ENCODE results near the gene CRLF1. TPM values are rescaled to one million over a fixed set of nuclear protein-coding genes. Genes with fewer than 3 reads are reported as not detected.

Gene CRLF1
- total RNA-seq, 4 donors from 2014 or later: 27.4 to 115 (median 43.6) TPM

- Histone ChIP-seq H3K9me3 (no peaks in the 10 kb centered on the region), H3K4me3 (no peak overlapping the region), H3K27ac (no peak overlapping the region), H3K36me3 (no peaks in the 10 kb centered on the region), H3K27me3 (peaks cover 4 to 90% of the 10 kb centered on the region in 2 donors), H3K4me1 (peaks cover 0 to 38% (median 27%) of the 10 kb centered on the region in 4 donors)
- DNase-seq (ENCODE audit: low spot score in 2 of 2): no peak
- 36 to 46% methylated on average over 22 to 23 of the region's 23 CpGs for WGBS, 2 donors
- no peak for TF ChIP-seq POLR2A (IDR thresholded peaks at IDR 0.05)
- TF ChIP-seq CTCF (IDR thresholded peaks at IDR 0.05): no peak
- TF ChIP-seq EP300 (IDR thresholded peaks at IDR 0.05): no peak
Measured at GRCh38 chr19:18613589-18614234, 7.1 kb upstream of the CRLF1 start.

- H3K36me3 ChIP-seq: no peaks in the 10 kb centered on the region
- H3K27ac ChIP-seq: no peak within 1 kb of the TSS
- H3K9me3 ChIP-seq: no peaks in the 10 kb centered on the region
- no peak for TF ChIP-seq EP300 (IDR thresholded peaks at IDR 0.05)
- no peak for TF ChIP-seq POLR2A (IDR thresholded peaks at IDR 0.05)
- TF ChIP-seq CTCF (IDR thresholded peaks at IDR 0.05): no peak
- DNase-seq (ENCODE audit: low spot score in 2 of 2): no peak
- peaks cover 0 to 41% (median 27%) of the 10 kb centered on the region in 4 donors for H3K4me1 ChIP-seq
- H3K27me3 ChIP-seq: peaks cover 4 to 98% of the 10 kb centered on the region in 2 donors
- 3 to 4% methylated on average over 26 to 59 of the region's 70 CpGs for WGBS, 2 donors
- H3K4me3 ChIP-seq: peak within 1 kb of the TSS; percentile 24 to 51 (median 32)
Measured at GRCh38 chr19:18612772-18613588, 6.4 kb upstream of the CRLF1 start, which contains the start of gene TMEM59L. TSS of gene TMEM59L (plus strand) at chr19:18612870. CDS start at chr19:18612959, 89 bp downstream.

- Histone ChIP-seq H3K27ac (no peak overlapping the region), H3K9me3 (no peaks in the 10 kb centered on the region), H3K27me3 (peaks cover 7 to 98% of the 10 kb centered on the region in 2 donors), H3K36me3 (no peaks in the 10 kb centered on the region), H3K4me3 (peak overlapping the region; percentile 24 to 51 (median 32)), H3K4me1 (peaks cover 2 to 48% (median 32%) of the 10 kb centered on the region in 4 donors)
- 1 to 3% methylated on average over 23 to 28 of the region's 30 CpGs for WGBS, 2 donors
- no peak for DNase-seq (ENCODE audit: low spot score in 2 of 2)
- TF ChIP-seq CTCF (IDR thresholded peaks at IDR 0.05) (no peak), EP300 (IDR thresholded peaks at IDR 0.05) (no peak), POLR2A (IDR thresholded peaks at IDR 0.05) (no peak)
Measured at GRCh38 chr19:18612051-18612771, 5.6 kb upstream of the CRLF1 start.

GRCh38 chr19:18611327-18612050, 4.9 kb upstream of the CRLF1 start:
- Histone ChIP-seq H3K4me1 (peaks cover 2 to 53% (median 34%) of the 10 kb centered on the region in 4 donors), H3K27me3 (peaks cover 7 to 95% of the 10 kb centered on the region in 2 donors), H3K27ac (no peak overlapping the region), H3K36me3 (no peaks in the 10 kb centered on the region), H3K4me3 (peak overlapping the region in 1 of 4 donors; percentile 25), H3K9me3 (no peaks in the 10 kb centered on the region)
- TF ChIP-seq EP300 (IDR thresholded peaks at IDR 0.05) (no peak), POLR2A (IDR thresholded peaks at IDR 0.05) (no peak), CTCF (IDR thresholded peaks at IDR 0.05) (no peak)
- DNase-seq (ENCODE audit: low spot score in 2 of 2): no peak
- WGBS, 2 donors: 3 to 4% methylated on average over 44 to 47 of the region's 62 CpGs
